Right hindlimb (tissue), 1 donor: Measurements from ENCODE around the gene IL22RA1.

Experiments
- DNase-seq: peaks from one replicate; pipeline ENCODE4 v3.0.0-alpha.2; 2018

The IL22RA1 gene

GRCh38 chr1:24136956-24137539, 5.9 kb downstream of the IL22RA1 start:
- no peak for DNase-seq

GRCh38 chr1:24134376-24134775, 8.6 kb downstream of the IL22RA1 start:
- no peak for DNase-seq

GRCh38 chr1:24133819-24134218, 9.1 kb downstream of the IL22RA1 start:
- no peak for DNase-seq

GRCh38 chr1:24130385-24130784, 12.6 kb downstream of the IL22RA1 start:
- no peak for DNase-seq

- no peak for DNase-seq
These were observed 15.1 kb downstream of the IL22RA1 start for GRCh38 chr1:24127801-24128363.

- no peak for DNase-seq
These were observed 15.7 kb downstream of the IL22RA1 start for GRCh38 chr1:24127134-24127800.

- DNase-seq, result no peak
These were observed 16.3 kb downstream of the IL22RA1 start for GRCh38 chr1:24126672-24127023.

GRCh38 chr1:24126018-24126671, 16.8 kb downstream of the IL22RA1 start:
- DNase-seq, result no peak

GRCh38 chr1:24125456-24125855, 17.5 kb downstream of the IL22RA1 start:
- DNase-seq, result no peak

GRCh38 chr1:24124980-24125379, 18.0 kb downstream of the IL22RA1 start:
- no peak for DNase-seq

- DNase-seq, result no peak
These were observed 19.3 kb downstream of the IL22RA1 start for GRCh38 chr1:24123611-24124010.

GRCh38 chr1:24122776-24123175, 20.2 kb downstream of the IL22RA1 start:
- DNase-seq, result no peak

- no peak for DNase-seq
These were observed 21.5 kb downstream of the IL22RA1 start for GRCh38 chr1:24121406-24121805.

GRCh38 chr1:24120965-24121364, 22.0 kb downstream of the IL22RA1 start:
- DNase-seq, result no peak

- DNase-seq, result no peak
These were observed 22.8 kb downstream of the IL22RA1 start for GRCh38 chr1:24119859-24120756.

GRCh38 chr1:24119489-24119858, 23.5 kb downstream of the IL22RA1 start:
- DNase-seq, result no peak

- DNase-seq, result no peak
These were observed 24.3 kb downstream of the IL22RA1 start for GRCh38 chr1:24118410-24119242.

- DNase-seq, result no peak
These were observed 25.1 kb downstream of the IL22RA1 start for GRCh38 chr1:24117722-24118409.

GRCh38 chr1:24117132-24117531, 25.8 kb downstream of the IL22RA1 start:
- no peak for DNase-seq

GRCh38 chr1:24114753-24115152, 28.2 kb downstream of the IL22RA1 start:
- no peak for DNase-seq

- DNase-seq, result no peak
These were observed 29.3 kb downstream of the IL22RA1 start for GRCh38 chr1:24113641-24114033.
